Activated T-cell treated with anti-CD3 and anti-CD28 coated beads for 1 hour (primary cell): ENCODE measurements around the gene MAK.
"Not testable (repeated sequence)": the region's sequence is repeated elsewhere in the genome, so short reads cannot be mapped to it uniquely, and the experiment has no call there.

Source experiments
- DNase-seq: peaks from one replicate; pipeline ENCODE4 v3.0.0-alpha.2; 2020; ENCODE audit warnings: low read depth

Gene MAK

GRCh38 chr6:10723567-10723881 is 114.8 kb downstream of the MAK start:
- DNase-seq, result no peak

- DNase-seq, result peak; percentile 65
Observed at GRCh38 chr6:10722820-10723566, 115.3 kb downstream of the MAK start, which contains the start of gene TMEM14C. TSS of gene TMEM14C (plus strand) at chr6:10723070. CDS start at chr6:10724614, 1,544 bp downstream.

GRCh38 chr6:10722570-10722819 is 115.8 kb downstream of the MAK start:
- no peak for DNase-seq

GRCh38 chr6:10721850-10722569 is 116.3 kb downstream of the MAK start:
- DNase-seq, result no peak

- DNase-seq, result not testable (repeated sequence)
Observed at GRCh38 chr6:10720960-10721849, 117.1 kb downstream of the MAK start.

- peak; percentile 42 for DNase-seq
Observed at GRCh38 chr6:10720265-10720959, 117.9 kb downstream of the MAK start.

GRCh38 chr6:10719964-10720264 is 118.4 kb downstream of the MAK start:
- DNase-seq, result no peak

GRCh38 chr6:10719296-10719963 is 118.9 kb downstream of the MAK start:
- no peak for DNase-seq

GRCh38 chr6:10713962-10714361 is 124.4 kb downstream of the MAK start:
- DNase-seq, result no peak
